ENCODE data around the gene CDCA4.

DNA sequence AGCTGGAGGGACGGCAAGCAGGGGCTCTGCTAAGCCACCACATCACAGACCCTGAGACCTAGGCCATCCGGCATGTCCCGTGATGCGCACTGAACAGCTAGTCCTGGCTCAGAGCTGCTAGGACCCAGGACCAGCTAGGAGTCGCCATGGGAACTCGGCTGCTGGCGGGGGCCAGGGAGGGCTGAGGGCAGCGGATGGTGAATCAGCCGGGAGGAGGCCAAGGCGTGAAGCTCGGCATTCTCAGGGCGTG, 47.8 kb downstream of the CDCA4 start:
- TF ChIP-seq, protein P1, sequence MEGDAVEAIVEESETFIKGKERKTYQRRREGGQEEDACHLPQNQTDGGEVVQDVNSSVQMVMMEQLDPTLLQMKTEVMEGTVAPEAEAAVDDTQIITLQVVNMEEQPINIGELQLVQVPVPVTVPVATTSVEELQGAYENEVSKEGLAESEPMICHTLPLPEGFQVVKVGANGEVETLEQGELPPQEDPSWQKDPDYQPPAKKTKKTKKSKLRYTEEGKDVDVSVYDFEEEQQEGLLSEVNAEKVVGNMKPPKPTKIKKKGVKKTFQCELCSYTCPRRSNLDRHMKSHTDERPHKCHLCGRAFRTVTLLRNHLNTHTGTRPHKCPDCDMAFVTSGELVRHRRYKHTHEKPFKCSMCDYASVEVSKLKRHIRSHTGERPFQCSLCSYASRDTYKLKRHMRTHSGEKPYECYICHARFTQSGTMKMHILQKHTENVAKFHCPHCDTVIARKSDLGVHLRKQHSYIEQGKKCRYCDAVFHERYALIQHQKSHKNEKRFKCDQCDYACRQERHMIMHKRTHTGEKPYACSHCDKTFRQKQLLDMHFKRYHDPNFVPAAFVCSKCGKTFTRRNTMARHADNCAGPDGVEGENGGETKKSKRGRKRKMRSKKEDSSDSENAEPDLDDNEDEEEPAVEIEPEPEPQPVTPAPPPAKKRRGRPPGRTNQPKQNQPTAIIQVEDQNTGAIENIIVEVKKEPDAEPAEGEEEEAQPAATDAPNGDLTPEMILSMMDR (IDR thresholded peaks at IDR 0.05 in 8 of 11, conservative IDR thresholded peaks at IDR 0.05 in 3 of 11), result no peak
- no peak for TF ChIP-seq POLR2A (IDR thresholded peaks at IDR 0.05)

Measured in spleen (tissue), 7 donors.